ENCODE measurements around the gene SERINC5.

GRCh38 chr5:80143491-80143890 is 112.4 kb downstream of the SERINC5 start:
- TF ChIP-seq POLR2A (IDR thresholded peaks at IDR 0.05) = no peak
- TF ChIP-seq, protein P1, sequence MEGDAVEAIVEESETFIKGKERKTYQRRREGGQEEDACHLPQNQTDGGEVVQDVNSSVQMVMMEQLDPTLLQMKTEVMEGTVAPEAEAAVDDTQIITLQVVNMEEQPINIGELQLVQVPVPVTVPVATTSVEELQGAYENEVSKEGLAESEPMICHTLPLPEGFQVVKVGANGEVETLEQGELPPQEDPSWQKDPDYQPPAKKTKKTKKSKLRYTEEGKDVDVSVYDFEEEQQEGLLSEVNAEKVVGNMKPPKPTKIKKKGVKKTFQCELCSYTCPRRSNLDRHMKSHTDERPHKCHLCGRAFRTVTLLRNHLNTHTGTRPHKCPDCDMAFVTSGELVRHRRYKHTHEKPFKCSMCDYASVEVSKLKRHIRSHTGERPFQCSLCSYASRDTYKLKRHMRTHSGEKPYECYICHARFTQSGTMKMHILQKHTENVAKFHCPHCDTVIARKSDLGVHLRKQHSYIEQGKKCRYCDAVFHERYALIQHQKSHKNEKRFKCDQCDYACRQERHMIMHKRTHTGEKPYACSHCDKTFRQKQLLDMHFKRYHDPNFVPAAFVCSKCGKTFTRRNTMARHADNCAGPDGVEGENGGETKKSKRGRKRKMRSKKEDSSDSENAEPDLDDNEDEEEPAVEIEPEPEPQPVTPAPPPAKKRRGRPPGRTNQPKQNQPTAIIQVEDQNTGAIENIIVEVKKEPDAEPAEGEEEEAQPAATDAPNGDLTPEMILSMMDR (IDR thresholded peaks at IDR 0.05) = no peak
